Vagina (tissue), 2 donors: Measurements from ENCODE around the gene DYNLRB2. TPM values are rescaled to one million over a fixed set of nuclear protein-coding genes. Genes with fewer than 3 reads are reported as not detected.

Experiments used
- DNase-seq, 2 donors: peaks; one replicate each; pipeline ENCODE4 v3.0.0-alpha.2; 2017; ENCODE audit errors: extremely low spot score in 2 of 2
- H3K27ac ChIP-seq: fragments of 200-600 bp; sonication (generic); one replicate; pipeline ENCODE4 v1.5.1; 2019
- H3K27me3 ChIP-seq: fragments of 200-600 bp; sonication (generic); one replicate; pipeline ENCODE4 v1.5.1; 2019
- H3K36me3 ChIP-seq, 2 donors: fragments of 200-600 bp; sonication (generic); one replicate each; pipeline ENCODE4 v1.5.1; 2017 to 2019
- H3K4me1 ChIP-seq: fragments of 200-600 bp; sonication (generic); one replicate; pipeline ENCODE4 v1.5.1; 2019
- H3K4me3 ChIP-seq, 2 donors: fragments of 200-600 bp; sonication (generic); 1 replicate in 1 of 2; 2 replicates in 1 of 2; pipeline ENCODE4 v1.5.1; 2016 to 2019
- H3K9me3 ChIP-seq: fragments of 200-600 bp; sonication (generic); one replicate; pipeline ENCODE4 v1.5.1; 2019
- CTCF ChIP-seq, 3 experiments: fragments of 450-650 bp in 2 of 3; fragments of 200-600 bp in 1 of 3; sonication (generic) in 1 of 3; IDR thresholded peaks; one replicate each; pipeline ENCODE4 v1.5.1; 2017 to 2019; ENCODE audit warnings: antibody characterized with exemption in 3 of 3, mild to moderate bottlenecking in 2 of 3, moderate library complexity in 2 of 3
- POLR2A ChIP-seq, 2 donors: fragments of 450-650 bp; IDR thresholded peaks; one replicate each; pipeline ENCODE4 v1.6.1; 2017; ENCODE audit warnings: antibody characterized with exemption in 2 of 2, mild to moderate bottlenecking in 2 of 2, moderate library complexity in 2 of 2
- POLR2AphosphoS5 ChIP-seq, 2 donors: sonication (generic); formaldehyde crosslinking; IDR thresholded peaks; one replicate each; pipeline ENCODE4 v1.9.0; 2017; ENCODE audit warnings: antibody characterized with exemption in 2 of 2, mild to moderate bottlenecking in 2 of 2, low read depth in 1 of 2; ENCODE audit not compliant: insufficient read depth in 1 of 2
- intact Hi-C: fragments of 100-400 bp; cut with DNase I; formaldehyde crosslinking; loops from one replicate; pipeline ENCODE4 v1.15.1; 2023
- total RNA-seq: library from RNA; depleted of rRNA; stranded (reverse); fragments of >200 nt; gene quantifications from one replicate; pipeline ENCODE4 v1.2.3, GENCODE V29; 2016

The DYNLRB2 gene
- total RNA-seq, 1 donor from 2014 or later: not detected

- H3K4me1 ChIP-seq: no peaks in the 10 kb centered on the region
- H3K4me3 ChIP-seq: no peak overlapping the region
- TF ChIP-seq POLR2A (IDR thresholded peaks at IDR 0.05) (no peak), POLR2AphosphoS5 (IDR thresholded peaks at IDR 0.05; ENCODE audit: insufficient read depth in 1 of 2, low read depth in 1 of 2) (no peak), CTCF (IDR thresholded peaks at IDR 0.05) (no peak)
- DNase-seq: no peak
- no peaks in the 10 kb centered on the region for H3K9me3 ChIP-seq
- intact Hi-C loops: no loop called here
- no peak overlapping the region for H3K27ac ChIP-seq
- H3K36me3 ChIP-seq: no peaks in the 10 kb centered on the region
- no peaks in the 10 kb centered on the region for H3K27me3 ChIP-seq
Measured at GRCh38 chr16:80599466-80599865, 58.7 kb downstream of the DYNLRB2 start.
